Retinal pigment epithelial cell (primary cell): ENCODE measurements around the gene SLC43A1.
A peak's percentile ranks its signal among the peaks of the same experiment; 100 is the strongest.

Experiments used
- DNase-seq: peaks from one replicate; pipeline ENCODE4 v3.0.0-alpha.2; 2010; ENCODE audit warnings: low read depth
- H3K4me3 ChIP-seq: 2 replicates; pipeline ENCODE4 v1.5.1; 2011; ENCODE audit warnings: mild to moderate bottlenecking, low read length, control low read depth, moderate library complexity
- TF ChIP-seq, protein P1 (sequence below): conservative IDR thresholded peaks from 2 replicates; pipeline ENCODE4 v1.5.1; 2011; ENCODE audit warnings: low read depth, low read length, control low read depth, inconsistent platforms

The SLC43A1 gene

DNA sequence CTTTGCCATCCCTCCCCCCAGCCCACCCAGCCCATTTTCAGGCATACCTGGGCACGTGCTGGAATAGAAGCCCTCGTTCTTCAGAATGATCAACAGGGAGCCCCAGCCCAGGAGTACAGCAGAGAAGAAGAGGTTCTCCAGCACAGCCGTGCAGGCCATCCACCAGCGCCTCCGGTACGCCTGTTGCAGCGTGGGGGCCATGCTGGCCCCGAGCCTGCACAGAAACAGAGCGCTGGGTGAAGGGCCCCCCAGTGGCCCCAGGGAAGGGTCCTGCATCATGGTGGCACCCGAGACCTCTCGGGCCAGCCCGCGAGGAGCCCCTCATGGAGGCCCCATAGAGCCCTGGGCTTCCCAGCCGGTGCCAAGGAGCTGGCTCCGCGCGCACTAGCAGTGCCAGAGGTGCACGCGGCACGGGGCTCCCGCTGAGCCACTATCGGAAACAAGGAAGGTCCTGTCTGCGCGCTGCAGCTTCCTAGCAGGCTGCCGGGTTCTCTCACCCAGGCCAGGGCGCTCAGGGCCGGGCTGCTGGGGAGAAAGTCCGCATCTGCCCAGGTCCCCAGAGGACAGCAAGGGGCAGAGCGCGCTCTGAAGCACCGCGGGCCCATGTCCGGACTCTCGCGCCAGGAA, 1.5 kb downstream of the SLC43A1 start:
- TF ChIP-seq, protein P1, sequence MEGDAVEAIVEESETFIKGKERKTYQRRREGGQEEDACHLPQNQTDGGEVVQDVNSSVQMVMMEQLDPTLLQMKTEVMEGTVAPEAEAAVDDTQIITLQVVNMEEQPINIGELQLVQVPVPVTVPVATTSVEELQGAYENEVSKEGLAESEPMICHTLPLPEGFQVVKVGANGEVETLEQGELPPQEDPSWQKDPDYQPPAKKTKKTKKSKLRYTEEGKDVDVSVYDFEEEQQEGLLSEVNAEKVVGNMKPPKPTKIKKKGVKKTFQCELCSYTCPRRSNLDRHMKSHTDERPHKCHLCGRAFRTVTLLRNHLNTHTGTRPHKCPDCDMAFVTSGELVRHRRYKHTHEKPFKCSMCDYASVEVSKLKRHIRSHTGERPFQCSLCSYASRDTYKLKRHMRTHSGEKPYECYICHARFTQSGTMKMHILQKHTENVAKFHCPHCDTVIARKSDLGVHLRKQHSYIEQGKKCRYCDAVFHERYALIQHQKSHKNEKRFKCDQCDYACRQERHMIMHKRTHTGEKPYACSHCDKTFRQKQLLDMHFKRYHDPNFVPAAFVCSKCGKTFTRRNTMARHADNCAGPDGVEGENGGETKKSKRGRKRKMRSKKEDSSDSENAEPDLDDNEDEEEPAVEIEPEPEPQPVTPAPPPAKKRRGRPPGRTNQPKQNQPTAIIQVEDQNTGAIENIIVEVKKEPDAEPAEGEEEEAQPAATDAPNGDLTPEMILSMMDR: no peak
- H3K4me3 ChIP-seq: peak overlapping the region; percentile 68
- DNase-seq: no peak

- TF ChIP-seq, protein P1: no peak
- no peak for DNase-seq
- no peak overlapping the region for H3K4me3 ChIP-seq
Observed at GRCh38 chr11:57513452-57513795, 2.1 kb downstream of the SLC43A1 start.

- DNase-seq: no peak
- TF ChIP-seq, protein P1: no peak
- H3K4me3 ChIP-seq: no peak overlapping the region
Observed at GRCh38 chr11:57512646-57513451, 2.7 kb downstream of the SLC43A1 start.

GRCh38 chr11:57511741-57512430, 3.6 kb downstream of the SLC43A1 start:
- no peak overlapping the region for H3K4me3 ChIP-seq
- DNase-seq: no peak
- TF ChIP-seq, protein P1: no peak

DNA sequence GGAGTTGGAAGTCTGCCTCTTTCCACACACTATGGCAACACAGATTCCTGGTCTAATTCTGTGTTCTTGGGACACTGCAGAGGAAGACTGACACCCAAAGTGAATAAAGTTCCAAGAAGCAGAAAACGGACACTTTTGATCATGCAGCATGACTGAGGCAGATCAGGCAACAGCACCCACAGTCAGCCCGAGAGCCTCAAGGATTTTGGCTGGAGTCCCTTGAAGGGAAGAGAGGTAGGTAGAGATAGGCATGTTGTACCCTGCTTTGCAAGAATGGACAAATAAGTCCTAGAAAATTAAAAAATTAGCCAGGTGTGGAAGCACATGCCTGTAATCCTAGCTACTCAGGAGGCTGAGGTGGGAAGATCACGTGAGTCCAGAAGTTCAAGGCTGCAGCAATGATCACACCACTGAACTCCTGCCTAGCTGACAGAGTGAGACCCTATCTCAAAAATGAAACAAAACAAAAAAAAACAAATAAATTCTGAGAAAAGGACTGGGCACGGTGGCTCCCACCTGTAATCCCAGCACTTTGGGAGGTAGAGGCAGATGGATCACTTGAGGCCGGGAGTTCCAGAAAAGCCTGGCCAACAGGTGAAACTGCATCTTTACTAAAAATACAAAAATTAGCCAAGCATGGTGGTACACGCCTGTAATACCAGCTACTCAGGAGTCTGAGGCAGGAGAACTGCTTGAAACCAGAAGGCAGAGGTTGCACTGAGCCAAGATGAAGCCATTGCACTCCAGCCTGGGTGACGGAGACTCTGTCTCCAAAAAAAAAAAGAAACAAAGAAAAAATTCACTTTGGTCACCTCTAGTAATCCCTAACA, 6.9 kb downstream of the SLC43A1 start:
- DNase-seq: no peak
- TF ChIP-seq, protein P1: no peak
- no peak overlapping the region for H3K4me3 ChIP-seq

GRCh38 chr11:57506522-57506921, 9.0 kb downstream of the SLC43A1 start:
- no peak overlapping the region for H3K4me3 ChIP-seq
- no peak for DNase-seq
- TF ChIP-seq, protein P1: no peak
